Stimulated activated CD8-positive, alpha-beta memory T cell treated with anti-CD3 and anti-CD28 coated beads, Interleukin-15, amount 100 ng/mL, for 4 hours (primary cell): ENCODE measurements around the gene RPP14.
"Not testable (repeated sequence)": the region's sequence is repeated elsewhere in the genome, so short reads cannot be mapped to it uniquely, and the experiment has no call there.

Experiments used
- DNase-seq, 2 donors: peaks; one replicate each; pipeline ENCODE4 v3.0.0-alpha.2; 2020; ENCODE audit warnings: low read depth in 2 of 2

RPP14 gene

GRCh38 chr3:58305882-58306711 is at the start of gene RPP14, which contains the start of gene HTD2:
RPP14 (plus strand) TSS chr3:58306245; CDS start chr3:58310330, 4,085 bp downstream.
HTD2 (plus strand) TSS chr3:58306520; CDS start chr3:58317614, 11,094 bp downstream.
- peak; percentile 97 to 98 for DNase-seq

- DNase-seq: no peak
Observed at GRCh38 chr3:58256511-58256910, 49.5 kb upstream of the RPP14 start.

DNA sequence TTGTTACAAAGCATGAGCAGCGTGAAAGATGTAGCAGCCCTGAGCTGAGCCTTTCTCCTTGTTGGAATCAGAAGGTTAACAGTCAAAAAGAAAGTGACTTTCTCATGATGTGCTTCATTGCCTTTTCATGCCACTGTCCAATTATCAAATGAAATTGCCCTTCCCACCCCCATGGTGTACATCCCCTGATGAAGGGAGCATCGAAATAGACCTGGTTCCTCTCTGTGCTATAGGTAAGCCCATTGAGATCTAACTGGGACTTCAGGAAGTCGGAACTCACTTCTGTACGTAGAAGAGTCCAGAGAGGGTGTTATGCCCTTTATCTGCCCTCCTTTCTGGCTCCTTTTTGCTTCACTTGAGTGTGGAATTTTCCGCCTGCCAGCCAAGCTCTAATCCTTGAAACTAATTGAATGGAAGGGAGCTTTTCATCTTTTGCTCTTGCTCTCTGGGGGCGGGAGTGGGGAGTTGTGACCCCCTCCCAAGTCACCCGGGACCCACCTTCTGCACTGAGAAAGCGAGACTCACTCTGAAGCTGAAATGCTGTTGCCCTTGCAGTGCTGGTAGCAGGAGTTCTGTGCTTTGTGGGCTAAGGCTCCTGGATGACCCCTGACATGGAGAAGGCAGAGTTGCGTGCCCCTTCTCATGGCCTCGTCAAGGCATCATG is 47.5 kb upstream of the RPP14 start:
- no peak for DNase-seq

DNA sequence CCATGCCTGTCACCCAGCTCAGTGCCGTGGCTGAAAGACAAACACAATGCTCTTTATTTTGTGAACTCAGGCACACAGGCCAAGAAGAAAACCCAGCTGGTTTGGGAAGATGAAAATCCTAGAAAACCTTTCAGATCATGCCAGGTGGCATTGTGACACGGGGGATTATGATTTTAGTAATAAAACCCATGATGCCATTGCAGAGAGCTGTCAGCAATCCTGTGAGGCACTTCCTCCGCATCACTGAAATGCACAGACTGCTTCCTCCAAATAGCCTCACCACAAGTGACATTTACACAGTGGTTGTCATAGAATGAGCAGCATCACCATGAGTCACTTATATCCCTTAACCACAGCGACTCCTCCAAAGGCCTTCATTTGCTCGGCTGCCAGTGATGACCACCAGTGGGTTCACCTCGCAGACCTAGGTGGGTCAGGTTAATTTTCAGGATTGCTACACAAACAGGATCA is 45.7 kb upstream of the RPP14 start:
- DNase-seq: no peak

- DNase-seq: no peak
Observed at GRCh38 chr3:58260733-58261132, 45.3 kb upstream of the RPP14 start.

- DNase-seq: no peak
Observed at GRCh38 chr3:58261954-58262666, 43.9 kb upstream of the RPP14 start.

GRCh38 chr3:58266577-58266976 is 39.5 kb upstream of the RPP14 start:
- DNase-seq: no peak

DNA sequence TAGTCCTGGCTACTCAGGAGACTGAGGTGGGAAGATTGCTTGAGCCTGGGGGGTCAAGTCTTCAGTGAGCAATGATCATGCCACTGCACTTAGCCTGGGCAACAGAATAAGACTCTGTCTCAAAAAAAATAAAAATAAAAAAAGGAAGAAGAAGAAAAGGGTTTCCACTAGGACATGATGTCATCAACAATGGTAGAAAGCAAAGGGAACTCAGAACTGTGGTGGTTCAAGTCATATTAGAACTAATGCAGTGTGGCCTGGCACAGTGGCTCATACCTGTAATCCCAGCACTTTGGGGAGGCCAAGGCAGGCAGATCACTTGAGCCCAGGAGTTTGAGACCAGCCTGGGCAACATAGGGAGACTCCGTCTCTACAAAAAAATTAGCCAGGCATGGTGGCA is 38.5 kb upstream of the RPP14 start:
- DNase-seq: not testable (repeated sequence)

- DNase-seq: no peak
Observed at GRCh38 chr3:58269356-58269755, 36.7 kb upstream of the RPP14 start.

- DNase-seq: no peak
Observed at GRCh38 chr3:58270485-58270884, 35.6 kb upstream of the RPP14 start.

- DNase-seq: no peak
Observed at GRCh38 chr3:58271901-58272501, 34.0 kb upstream of the RPP14 start.

- no peak for DNase-seq
Observed at GRCh38 chr3:58272891-58273290, 33.2 kb upstream of the RPP14 start.

DNA sequence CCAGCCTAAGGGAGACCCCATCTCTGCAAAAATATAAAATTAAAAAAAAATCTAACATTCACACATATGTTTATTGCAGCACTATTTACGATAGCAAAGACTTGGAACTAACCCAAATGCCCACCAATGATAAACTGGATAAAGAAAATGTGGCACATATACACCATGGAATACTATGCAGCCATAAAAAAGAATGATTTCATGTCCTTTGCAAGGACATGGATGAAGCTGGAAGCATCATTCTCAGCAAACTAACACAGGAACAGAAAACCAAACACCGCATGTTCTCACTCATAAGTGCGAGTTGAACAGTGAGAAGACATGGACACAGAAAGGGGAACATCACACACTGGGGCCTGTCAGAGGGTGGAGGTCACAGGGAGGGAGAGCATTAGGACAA is 32.7 kb upstream of the RPP14 start:
- DNase-seq: not testable (repeated sequence)

DNA sequence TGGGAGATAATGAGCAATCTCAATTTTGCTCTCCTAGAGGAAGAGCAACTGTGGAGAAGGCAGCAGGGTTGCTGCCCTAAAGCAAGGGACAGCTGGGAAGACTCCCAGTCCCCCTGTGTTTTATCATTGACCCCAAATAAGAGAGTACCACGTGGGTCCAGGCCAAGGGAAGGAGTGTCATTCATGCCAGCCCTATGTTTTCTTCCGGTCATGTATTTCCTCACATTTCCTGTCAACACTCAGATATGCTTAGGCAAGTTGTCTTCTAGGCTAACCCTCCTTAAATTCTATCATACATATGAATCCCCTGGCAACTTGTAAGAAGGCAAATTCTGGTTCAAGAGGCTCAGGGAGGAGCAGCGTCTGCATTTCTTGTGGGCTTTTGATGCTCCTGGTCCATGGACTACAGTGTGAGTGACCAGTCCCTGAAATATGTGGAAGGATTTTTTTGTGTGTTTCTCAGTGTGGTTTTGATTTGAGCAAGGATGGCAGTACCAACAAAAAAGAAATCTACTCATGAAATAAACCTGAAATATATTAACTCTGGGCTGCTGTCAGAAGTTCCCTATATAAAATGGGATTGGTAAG is 31.9 kb upstream of the RPP14 start:
- DNase-seq: no peak

- DNase-seq: no peak
Observed at GRCh38 chr3:58281069-58281468, 25.0 kb upstream of the RPP14 start.

DNA sequence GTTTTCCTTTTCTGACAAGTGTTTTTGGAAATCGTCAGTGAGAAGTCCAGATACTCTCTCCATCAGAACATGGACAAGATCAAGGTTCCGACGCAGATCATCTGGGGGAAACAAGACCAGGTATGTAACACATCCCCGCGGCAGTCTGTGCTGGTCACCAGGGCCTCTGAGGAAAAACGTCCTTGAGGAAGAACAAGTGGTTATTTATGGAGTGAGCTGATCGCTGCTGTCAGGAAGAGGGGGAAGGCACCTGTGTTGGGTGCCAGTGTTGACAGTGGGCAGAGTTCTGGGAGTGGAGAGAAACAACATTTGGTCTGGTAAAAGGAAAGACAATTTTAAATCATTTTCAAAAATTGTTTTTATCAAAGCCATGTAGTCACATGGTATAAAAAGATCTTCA is 20.7 kb upstream of the RPP14 start:
- DNase-seq: no peak

DNA sequence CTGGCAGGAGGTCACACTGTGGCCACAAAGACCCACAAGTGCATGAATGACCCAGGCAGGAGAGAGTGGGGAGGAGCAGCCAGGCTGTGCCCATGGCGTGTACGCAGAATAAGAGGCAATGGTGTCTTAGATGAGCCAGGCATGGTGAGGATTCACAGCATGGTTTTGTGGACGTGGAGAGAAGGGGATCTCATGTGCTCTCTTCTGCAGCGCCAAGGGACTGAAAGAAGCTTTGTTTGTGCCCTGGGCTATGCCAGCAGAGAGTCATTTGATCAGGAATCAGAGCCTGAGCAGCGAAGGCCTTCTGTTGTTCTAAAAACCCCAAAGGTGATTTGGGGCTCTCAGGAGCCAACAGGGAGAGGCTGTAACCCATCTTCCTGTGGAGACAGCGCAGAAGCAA is 18.7 kb upstream of the RPP14 start:
- DNase-seq: no peak

GRCh38 chr3:58288011-58288728 is 17.9 kb upstream of the RPP14 start:
- no peak for DNase-seq

DNA sequence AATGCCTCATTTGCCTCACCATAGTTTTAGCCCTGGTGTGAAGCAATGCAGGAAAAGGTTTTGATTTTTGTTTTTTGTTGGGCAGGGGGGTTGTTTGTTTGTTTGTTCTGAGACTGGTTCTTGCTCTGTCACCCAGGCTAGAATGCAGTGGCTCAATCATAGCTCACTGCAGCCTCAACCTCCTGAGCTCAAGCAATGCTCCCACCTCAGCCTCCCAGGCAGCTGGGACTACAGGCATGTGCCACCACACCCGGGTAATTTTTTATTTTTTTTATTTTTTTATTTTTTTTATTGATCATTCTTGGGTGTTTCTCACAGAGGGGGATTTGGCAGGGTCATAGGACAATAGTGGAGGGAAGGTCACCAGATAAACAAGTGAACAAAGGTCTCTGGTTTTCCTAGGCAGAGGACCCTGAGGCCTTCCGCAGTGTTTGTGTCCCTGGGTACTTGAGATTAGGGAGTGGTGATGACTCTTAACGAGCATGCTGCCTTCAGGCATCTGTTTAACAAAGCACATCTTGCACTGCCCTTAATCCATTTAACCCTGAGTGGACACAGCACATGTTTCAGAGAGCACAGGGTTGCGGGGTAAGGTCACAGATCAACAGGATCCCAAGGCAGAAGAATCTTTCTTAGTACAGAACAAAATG is 17.0 kb upstream of the RPP14 start:
- DNase-seq: not testable (repeated sequence)

DNA sequence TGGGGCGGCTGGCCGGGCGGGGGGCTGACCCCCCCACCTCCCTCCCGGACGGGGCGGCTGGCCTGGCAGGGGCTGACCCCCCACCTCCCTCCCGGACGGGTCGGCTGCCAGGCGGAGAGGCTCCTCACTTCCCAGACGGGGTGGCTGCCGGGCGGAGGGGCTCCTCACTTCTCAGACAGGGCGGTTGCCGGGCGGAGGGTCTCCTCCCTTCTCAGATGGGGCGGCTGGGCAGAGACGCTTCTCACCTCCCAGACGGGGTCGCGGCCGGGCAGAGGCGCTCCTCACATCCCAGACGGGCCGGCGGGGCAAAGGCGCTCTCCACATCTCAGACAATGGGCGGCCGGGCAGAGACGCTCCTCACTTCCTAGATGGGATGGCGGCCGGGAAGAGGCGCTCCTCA is 15.6 kb upstream of the RPP14 start:
- not testable (repeated sequence) for DNase-seq
